A549 treated with dexamethasone at 1 μM for 4 hours (cell line): ENCODE measurements around the gene OR2V1. TPM values are rescaled to one million over a fixed set of nuclear protein-coding genes. Genes with fewer than 3 reads are reported as not detected.

ENCODE experiments used
- total RNA-seq: library from RNA; stranded (reverse); fragments of 200-300 nt; extraction: Qiagen RNA extraction; gene quantifications from 5 replicates; pipeline ENCODE4 v1.2.3, GENCODE V29; 2022

The OR2V1 gene, protein sequence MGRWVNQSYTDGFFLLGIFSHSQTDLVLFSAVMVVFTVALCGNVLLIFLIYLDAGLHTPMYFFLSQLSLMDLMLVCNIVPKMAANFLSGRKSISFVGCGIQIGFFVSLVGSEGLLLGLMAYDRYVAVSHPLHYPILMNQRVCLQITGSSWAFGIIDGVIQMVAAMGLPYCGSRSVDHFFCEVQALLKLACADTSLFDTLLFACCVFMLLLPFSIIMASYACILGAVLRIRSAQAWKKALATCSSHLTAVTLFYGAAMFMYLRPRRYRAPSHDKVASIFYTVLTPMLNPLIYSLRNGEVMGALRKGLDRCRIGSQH
- not detected in 5 replicates for total RNA-seq

GRCh38 chr5:181130832-181131496, at the start of gene OR2V1:
Gene OR2V1 (minus strand): TSS chr5:181131169. CDS start chr5:181125304, 5,865 bp downstream.

DNA sequence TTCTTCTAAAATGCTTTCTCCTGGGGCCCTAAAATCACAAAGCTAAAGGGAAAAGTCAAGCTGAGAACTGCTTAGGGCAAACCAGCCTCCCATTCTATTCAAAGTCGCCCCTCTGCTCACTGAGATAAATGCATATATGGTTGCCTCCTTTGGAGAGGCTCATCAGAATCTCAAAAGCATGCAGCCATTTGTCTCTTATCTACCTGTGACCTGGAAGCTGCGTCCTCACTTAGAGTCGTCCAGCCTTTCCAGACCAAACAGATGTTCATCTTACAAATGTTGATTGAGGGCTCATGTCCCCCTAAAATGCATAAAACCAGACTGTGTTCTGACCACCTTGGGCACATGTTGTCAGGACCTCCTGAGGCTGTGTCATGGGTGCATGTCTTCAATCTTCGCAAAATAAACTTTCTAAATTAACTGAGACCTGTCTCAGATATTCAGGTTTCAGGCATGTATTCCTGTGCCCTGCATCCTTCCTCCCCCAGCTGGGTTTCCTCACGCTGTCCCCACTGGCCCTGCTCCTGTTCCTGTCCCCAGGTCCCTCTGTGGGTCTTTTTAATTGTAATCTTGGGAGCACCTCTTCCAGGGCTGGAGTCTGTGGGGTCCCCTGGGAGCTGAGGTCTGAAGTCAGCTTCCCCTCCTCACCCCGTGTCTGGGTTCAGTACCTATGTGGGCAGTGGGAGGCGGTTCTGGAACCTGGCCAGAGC, 16.1 kb upstream of the OR2V1 start, which contains the start of gene OR2V2:
Gene OR2V2, plus strand, starts transcription at position 660 of the 710 bp plus-strand sequence. CDS start 7,357 bp downstream, outside the sequence.

Other genes starting within 250 kb of the OR2V1 start
- not detected in 5 replicates for gene BTNL8, start 232.0 kb downstream of the OR2V1 start, total RNA-seq
- not detected in 5 replicates for gene BTNL3, start 142.3 kb downstream of the OR2V1 start, total RNA-seq
- 0.67 to 1.2 TPM (median 1.0 TPM) in 5 replicates for gene BTNL9, start 90.9 kb downstream of the OR2V1 start, total RNA-seq
- not detected in 5 replicates for gene OR2V2, start 16.4 kb upstream of the OR2V1 start, total RNA-seq
- gene TRIM7, start 74.0 kb upstream of the OR2V1 start, total RNA-seq: 30.2 to 42.5 TPM (median 40.0 TPM) in 5 replicates
- 19.0 to 28.2 TPM (median 27.0 TPM) in 5 replicates for gene TRIM41, start 92.1 kb upstream of the OR2V1 start, total RNA-seq
- gene RACK1, start 112.7 kb upstream of the OR2V1 start, total RNA-seq: 3,273 to 3,793 TPM (median 3,359 TPM) in 5 replicates
- 5.3 to 7.9 TPM (median 6.1 TPM) in 5 replicates for gene TRIM52, start 130.0 kb upstream of the OR2V1 start, total RNA-seq
- not detected in 5 replicates for gene OR4F3, start 236.1 kb upstream of the OR2V1 start, total RNA-seq